Stomach smooth muscle (tissue), 2 donors: ENCODE results near the gene KIFC1.

ENCODE experiments used
- H3K27ac ChIP-seq: one replicate; pipeline ENCODE4 v1.7.0; 2013; ENCODE audit warnings: mild to moderate bottlenecking, low read length, inconsistent platforms
- H3K27me3 ChIP-seq, 2 donors: one replicate each; pipeline ENCODE4 v1.7.0; 2013; ENCODE audit warnings: low read length in 2 of 2; ENCODE audit not compliant: insufficient read depth in 2 of 2, control insufficient read depth in 1 of 2
- H3K36me3 ChIP-seq, 2 donors: one replicate each; pipeline ENCODE4 v1.7.0; 2013; ENCODE audit warnings: low read length in 2 of 2; ENCODE audit not compliant: control insufficient read depth in 2 of 2, insufficient read depth in 2 of 2
- H3K4me1 ChIP-seq: one replicate; pipeline ENCODE4 v1.7.0; 2013; ENCODE audit warnings: low read length; ENCODE audit not compliant: control insufficient read depth, insufficient read depth
- H3K4me3 ChIP-seq, 2 donors: one replicate each; pipeline ENCODE4 v1.7.0; 2013; ENCODE audit warnings: low read length in 2 of 2
- H3K9ac ChIP-seq, 2 donors: one replicate each; pipeline ENCODE4 v1.7.0; 2013; ENCODE audit warnings: low read length in 2 of 2, mild to moderate bottlenecking in 1 of 2
- H3K9me3 ChIP-seq, 2 donors: one replicate each; pipeline ENCODE4 v1.7.0; 2013; ENCODE audit warnings: low read length in 2 of 2; ENCODE audit not compliant: control insufficient read depth in 2 of 2
- donor health status: healthy.
- donor health status: Pancreatic carcinoma.

KIFC1 gene

DNA sequence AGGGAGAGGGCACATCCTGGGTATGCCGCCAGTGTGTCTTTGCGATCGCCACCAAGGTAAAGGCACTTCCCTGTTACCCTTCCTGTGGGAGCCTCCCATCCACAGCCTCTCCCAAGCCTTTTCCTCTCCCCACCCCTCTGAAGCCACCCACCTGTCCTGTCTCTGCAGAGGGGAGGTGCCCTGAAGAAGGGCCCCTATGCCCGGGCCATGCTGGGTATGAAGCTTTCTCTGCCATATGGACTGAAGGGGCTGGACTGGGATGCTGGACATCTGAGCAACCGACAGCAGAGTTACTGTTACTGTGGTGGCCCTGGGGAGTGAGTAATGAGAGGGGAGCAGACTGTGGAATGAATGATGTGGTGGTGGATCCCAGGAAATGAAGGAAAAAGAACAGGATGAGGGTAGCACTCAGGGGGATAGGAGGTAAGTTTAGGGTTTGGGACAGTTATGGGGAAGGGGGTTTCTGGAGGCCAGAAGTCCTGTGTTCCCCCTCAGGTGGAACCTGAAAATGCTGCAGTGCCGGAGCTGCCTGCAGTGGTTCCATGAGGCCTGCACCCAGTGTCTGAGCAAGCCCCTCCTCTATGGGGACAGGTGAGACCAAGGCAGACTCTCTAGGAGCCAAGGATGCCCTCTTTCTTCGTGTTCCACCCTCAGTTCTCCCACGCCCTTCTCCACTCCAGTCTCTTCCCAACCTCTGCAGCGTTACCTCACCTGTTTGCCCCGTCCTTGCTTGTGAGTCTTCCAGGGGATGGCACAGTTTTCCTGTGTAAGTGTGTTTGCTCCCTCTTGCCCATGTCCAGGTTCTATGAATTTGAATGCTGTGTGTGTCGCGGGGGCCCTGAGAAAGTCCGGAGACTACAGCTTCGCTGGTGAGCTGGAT lies 21.9 kb downstream of the KIFC1 start:
- H3K9ac ChIP-seq, result no peak overlapping the region
- no peak overlapping the region for H3K4me3 ChIP-seq
- H3K4me1 ChIP-seq, result peaks cover 58% of the 10 kb centered on the region
- no peaks in the 10 kb centered on the region for H3K9me3 ChIP-seq
- peaks cover 30 to 39% of the 10 kb centered on the region in 2 donors for H3K36me3 ChIP-seq
- no peaks in the 10 kb centered on the region for H3K27me3 ChIP-seq
- H3K27ac ChIP-seq, result peak overlapping the region; percentile 53

- H3K4me3 ChIP-seq, result no peak overlapping the region
- no peaks in the 10 kb centered on the region for H3K9me3 ChIP-seq
- H3K9ac ChIP-seq, result no peak overlapping the region
- H3K4me1 ChIP-seq, result peaks cover 69% of the 10 kb centered on the region
- H3K36me3 ChIP-seq, result peaks cover 30 to 39% of the 10 kb centered on the region in 2 donors
- H3K27me3 ChIP-seq, result no peaks in the 10 kb centered on the region
- H3K27ac ChIP-seq, result no peak overlapping the region
Measured at GRCh38 chr6:33414592-33415271, 23.1 kb downstream of the KIFC1 start.

DNA sequence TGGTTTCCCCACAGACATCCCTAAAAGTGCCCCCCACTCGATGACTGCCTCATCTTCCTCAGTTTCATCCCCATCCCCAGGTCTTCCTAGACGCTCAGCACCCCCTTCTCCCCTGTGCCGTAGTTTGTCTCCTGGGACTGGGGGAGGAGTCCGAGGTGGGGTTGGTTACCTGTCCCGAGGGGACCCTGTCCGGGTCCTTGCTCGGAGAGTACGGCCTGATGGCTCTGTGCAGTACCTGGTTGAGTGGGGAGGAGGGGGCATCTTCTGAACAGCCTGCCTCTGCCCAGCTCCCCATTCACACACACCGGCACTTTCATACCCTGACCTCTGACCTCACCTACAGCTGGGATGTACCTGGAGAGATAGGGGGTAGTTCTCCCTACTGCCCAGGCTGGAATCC lies 24.2 kb downstream of the KIFC1 start:
- Histone ChIP-seq H3K27me3 (no peaks in the 10 kb centered on the region), H3K27ac (no peak overlapping the region), H3K9me3 (no peaks in the 10 kb centered on the region), H3K9ac (no peak overlapping the region), H3K4me3 (no peak overlapping the region), H3K4me1 (peaks cover 71% of the 10 kb centered on the region), H3K36me3 (peaks cover 30 to 39% of the 10 kb centered on the region in 2 donors)

DNA sequence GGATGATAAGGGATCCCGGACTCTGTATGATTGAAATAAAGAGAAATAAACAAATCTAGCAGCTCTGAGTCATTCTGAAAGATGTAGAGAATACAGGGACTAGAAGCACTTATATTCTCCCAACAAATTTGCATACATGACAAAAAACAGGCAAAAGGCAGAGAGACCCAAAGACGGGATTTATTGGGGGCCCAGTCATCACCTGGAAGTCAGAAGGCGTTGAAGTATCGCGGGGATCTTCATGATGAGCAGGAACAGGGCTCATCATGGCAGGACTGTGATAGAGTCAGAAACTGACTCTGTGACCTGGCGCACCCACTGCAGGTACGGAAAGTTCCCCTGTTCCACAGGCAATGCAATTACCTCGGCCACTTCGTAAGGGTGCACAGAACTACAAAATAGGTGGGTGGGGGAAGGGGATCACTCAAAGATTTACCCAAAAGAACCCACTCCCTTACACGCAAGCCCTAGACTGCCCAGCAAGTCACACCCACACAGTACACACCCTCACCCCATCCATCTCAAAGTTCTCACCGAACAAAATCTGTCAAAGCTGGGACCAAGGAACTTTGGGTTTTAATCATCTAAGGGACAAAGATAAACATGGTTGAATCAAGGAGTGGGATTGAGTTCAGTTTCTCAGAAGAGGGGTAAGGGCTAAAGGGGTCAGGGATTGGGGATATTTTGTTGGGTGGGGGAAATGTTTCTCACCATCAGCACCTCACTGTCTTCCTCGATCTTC lies 24.9 kb downstream of the KIFC1 start:
- H3K36me3 ChIP-seq, result peaks cover 30 to 39% of the 10 kb centered on the region in 2 donors
- H3K27ac ChIP-seq, result peak overlapping the region; percentile 97
- peak overlapping the region; percentile 42 to 77 for H3K9ac ChIP-seq
- H3K4me3 ChIP-seq, result peak overlapping the region; percentile 86 to 88
- no peaks in the 10 kb centered on the region for H3K9me3 ChIP-seq
- H3K4me1 ChIP-seq, result peaks cover 72% of the 10 kb centered on the region
- no peaks in the 10 kb centered on the region for H3K27me3 ChIP-seq

- H3K36me3 ChIP-seq, result peaks cover 30 to 37% of the 10 kb centered on the region in 2 donors
- peak overlapping the region; percentile 68 to 77 for H3K9ac ChIP-seq
- H3K27me3 ChIP-seq, result no peaks in the 10 kb centered on the region
Measured at GRCh38 chr6:33417128-33417902, 25.7 kb downstream of the KIFC1 start.

DNA sequence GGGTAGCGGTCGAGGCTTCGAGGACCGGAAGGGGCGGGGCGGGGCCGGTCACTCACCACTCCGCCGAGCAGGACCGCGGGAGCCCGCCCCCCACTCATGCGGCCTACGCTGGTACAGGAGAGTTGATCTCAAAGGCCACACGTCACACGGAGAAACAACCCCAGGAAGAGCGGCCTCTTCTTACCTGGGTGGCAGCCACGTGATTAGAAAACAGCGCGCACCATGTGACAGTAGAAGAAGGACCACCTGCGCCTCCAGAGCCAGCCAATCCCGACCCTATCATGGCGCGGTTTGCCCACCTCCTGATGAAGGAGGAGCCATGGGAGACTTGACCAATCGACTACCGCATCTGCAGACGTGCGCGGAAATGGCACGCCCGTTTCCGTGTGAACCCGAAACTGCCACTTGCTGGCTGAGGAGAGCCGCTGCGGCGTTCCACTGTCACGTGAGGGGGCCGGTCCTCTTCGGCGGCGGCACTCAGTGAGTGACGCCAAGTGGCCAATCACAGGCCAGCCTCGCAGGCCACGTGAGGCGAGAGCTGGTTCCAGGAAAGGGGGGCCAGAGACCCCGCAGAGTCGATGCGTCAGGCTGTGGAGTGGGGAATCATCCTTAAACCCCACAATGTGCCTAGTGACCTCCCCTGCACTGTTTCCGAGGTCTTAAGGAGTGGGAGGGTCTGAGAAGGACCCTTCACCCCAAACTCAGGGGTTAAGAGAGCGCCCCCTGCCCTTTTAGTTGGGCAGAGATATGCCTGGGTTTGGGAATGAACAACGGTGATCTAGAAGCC lies 26.5 kb downstream of the KIFC1 start, which contains the start of gene CUTA:
TSS of gene CUTA (minus strand) at position 205 of the 787 bp plus-strand sequence. CDS start at position 98, 107 bp downstream.
- Histone ChIP-seq H3K4me1 (peaks cover 58% of the 10 kb centered on the region), H3K27me3 (no peaks in the 10 kb centered on the region), H3K9ac (peak within 1 kb of the TSS; percentile 79 to 92)

More at GRCh38 chr6:33417128-33417902, 25.7 kb downstream of the KIFC1 start:
- Histone ChIP-seq H3K9me3 (no peaks in the 10 kb centered on the region), H3K4me1 (peaks cover 66% of the 10 kb centered on the region), H3K27ac (peak overlapping the region; percentile 97), H3K4me3 (peak overlapping the region; percentile 86 to 88)

DNA sequence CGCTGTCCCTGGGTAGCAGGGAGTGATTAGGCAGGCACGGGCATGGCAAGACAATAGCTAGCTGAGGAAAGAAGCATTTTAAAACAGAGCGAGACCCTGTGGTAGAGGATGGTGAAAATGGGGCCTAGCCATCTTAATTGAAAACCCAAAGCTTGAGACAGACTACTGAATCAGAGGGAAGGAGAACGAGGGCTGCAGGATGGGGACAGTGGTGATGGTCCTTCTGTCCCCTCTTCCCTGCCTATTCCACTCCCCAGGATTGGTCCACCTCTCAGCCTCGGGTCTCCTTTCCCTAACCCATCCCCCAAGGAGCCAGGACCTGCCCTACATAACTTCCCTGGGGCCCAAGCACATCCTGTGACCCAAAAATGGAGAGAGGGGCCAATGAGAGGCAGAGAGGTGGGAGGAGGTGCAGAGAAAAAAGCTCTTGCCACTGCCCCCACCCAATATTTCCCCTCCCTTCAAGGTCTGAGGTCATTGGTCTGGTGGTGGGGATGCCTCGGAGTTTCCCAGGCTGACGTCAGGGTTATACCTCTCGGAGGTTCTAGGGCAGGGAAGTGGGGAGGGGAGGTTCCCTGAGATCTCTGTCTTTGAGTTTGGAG lies 27.2 kb downstream of the KIFC1 start:
- Histone ChIP-seq H3K27me3 (no peaks in the 10 kb centered on the region), H3K9me3 (no peaks in the 10 kb centered on the region), H3K4me1 (peaks cover 56% of the 10 kb centered on the region), H3K4me3 (peak overlapping the region; percentile 64 to 86), H3K9ac (peak overlapping the region; percentile 79 to 92), H3K36me3 (peaks cover 15 to 23% of the 10 kb centered on the region in 2 donors), H3K27ac (peak overlapping the region; percentile 97)

More for the DNA sequence above, 26.5 kb downstream of the KIFC1 start, which contains the start of gene CUTA:
- H3K36me3 ChIP-seq, result peaks cover 22 to 30% of the 10 kb centered on the region in 2 donors
- peak within 1 kb of the TSS; percentile 97 for H3K27ac ChIP-seq
- no peaks in the 10 kb centered on the region for H3K9me3 ChIP-seq
- peak within 1 kb of the TSS; percentile 86 to 88 for H3K4me3 ChIP-seq

DNA sequence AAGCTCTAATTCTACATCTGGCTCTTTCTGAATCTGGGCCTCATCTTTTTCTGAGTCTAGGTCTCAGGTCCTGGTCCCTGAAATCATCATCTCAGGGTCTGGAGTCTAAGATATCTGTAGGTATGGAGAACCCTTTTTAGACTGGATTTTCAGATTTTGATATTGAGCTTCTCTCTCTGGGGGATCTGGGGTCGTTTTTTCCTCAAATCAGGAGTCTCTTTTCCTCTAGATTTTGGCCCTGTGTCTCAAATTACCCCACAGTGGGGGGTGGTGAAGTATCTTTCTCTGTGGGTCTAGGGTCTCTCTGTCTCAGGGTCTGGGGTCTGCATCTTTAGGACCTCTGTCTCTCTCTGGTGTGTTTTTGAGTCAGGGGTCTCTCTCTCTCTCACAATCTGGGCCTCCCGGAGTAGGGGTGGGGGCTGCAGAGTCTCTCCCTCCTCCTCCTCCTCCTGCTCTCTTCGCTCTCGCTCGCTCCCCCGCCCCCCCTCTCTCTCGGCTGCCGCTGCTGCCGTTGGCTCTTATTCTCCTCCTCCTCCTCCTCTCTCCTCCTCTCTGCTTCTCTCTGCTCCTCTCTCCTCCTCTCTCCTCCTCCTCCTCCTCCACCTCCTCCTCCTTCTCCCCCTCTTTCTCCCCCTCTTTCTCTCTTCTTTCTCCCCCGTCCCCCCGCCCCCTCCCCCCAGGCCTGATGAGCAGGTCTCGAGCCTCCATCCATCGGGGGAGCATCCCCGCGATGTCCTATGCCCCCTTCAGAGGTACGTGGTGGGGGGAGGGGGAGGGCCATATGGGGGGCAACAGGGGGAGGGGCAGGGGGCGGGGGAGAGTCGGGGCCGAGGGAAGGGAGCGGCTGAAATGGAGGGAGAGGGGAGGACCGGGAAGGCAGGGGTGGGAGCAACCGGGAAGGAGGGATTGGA lies 28.2 kb downstream of the KIFC1 start, which contains the start of gene SYNGAP1:
TSS of gene SYNGAP1 (plus strand) at position 486 of the 911 bp plus-strand sequence. CDS start at position 686, 200 bp downstream.
- Histone ChIP-seq H3K27ac (peak within 1 kb of the TSS; percentile 97), H3K9me3 (no peaks in the 10 kb centered on the region), H3K4me3 (peak within 1 kb of the TSS; percentile 64 to 86), H3K36me3 (peaks cover 6 to 17% of the 10 kb centered on the region in 2 donors), H3K4me1 (peaks cover 63% of the 10 kb centered on the region), H3K9ac (peak within 1 kb of the TSS; percentile 79 to 85), H3K27me3 (no peaks in the 10 kb centered on the region)
